ENCODE data around the gene DLG2. TPM values are rescaled to one million over a fixed set of nuclear protein-coding genes. Genes with fewer than 3 reads are reported as not detected.

DLG2 gene
- total RNA-seq, 1 experiment from 2014 or later: 2.7 TPM

DNA sequence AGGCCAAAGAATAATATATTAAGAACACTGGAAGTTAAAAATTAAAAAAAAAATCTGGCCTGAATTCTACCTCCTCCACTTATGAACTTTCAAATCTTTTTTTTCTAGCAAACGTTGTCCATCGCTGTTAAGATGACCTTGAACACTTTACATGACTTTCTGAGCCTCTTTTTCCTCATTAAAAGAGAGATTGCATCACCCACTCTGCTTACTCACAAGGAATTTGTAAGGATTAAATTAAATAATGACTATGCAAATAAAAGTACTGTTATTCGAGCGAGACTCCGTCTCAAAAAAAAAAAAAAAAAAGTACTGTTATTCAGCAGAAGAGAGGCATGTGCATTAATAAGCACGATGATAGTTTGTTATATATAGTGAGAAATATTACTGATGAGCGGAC is 2055.8 kb downstream of the DLG2 start:
- no peaks in the 10 kb centered on the region for H3K9me3 ChIP-seq (ENCODE audit: low read length)
- no peak overlapping the region for H3K4me2 ChIP-seq (ENCODE audit: low read depth, low read length, poor library complexity, severe bottlenecking)
- H3K4me1 ChIP-seq (ENCODE audit: low read length): no peaks in the 10 kb centered on the region
- H3K27ac ChIP-seq (ENCODE audit: low read length): no peak overlapping the region
- H3K9me2 ChIP-seq (replicated peaks; ENCODE audit: insufficient read depth, low read length): no peaks in the 10 kb centered on the region
- no peaks in the 10 kb centered on the region for H4K20me1 ChIP-seq (ENCODE audit: insufficient read depth, low read depth, low read length)
- H2AFZ ChIP-seq (ENCODE audit: low read length): no peak overlapping the region
- no peak overlapping the region for H3K9ac ChIP-seq (ENCODE audit: low read length)
- no peaks in the 10 kb centered on the region for H3K79me2 ChIP-seq (ENCODE audit: low read length)
- H3K27me3 ChIP-seq (ENCODE audit: low read length): no peaks in the 10 kb centered on the region
- no peaks in the 10 kb centered on the region for H3K36me3 ChIP-seq (ENCODE audit: insufficient read depth, low read length)
- no peak overlapping the region for H3K4me3 ChIP-seq (ENCODE audit: low read length)
- DNase-seq: no peak

DNA sequence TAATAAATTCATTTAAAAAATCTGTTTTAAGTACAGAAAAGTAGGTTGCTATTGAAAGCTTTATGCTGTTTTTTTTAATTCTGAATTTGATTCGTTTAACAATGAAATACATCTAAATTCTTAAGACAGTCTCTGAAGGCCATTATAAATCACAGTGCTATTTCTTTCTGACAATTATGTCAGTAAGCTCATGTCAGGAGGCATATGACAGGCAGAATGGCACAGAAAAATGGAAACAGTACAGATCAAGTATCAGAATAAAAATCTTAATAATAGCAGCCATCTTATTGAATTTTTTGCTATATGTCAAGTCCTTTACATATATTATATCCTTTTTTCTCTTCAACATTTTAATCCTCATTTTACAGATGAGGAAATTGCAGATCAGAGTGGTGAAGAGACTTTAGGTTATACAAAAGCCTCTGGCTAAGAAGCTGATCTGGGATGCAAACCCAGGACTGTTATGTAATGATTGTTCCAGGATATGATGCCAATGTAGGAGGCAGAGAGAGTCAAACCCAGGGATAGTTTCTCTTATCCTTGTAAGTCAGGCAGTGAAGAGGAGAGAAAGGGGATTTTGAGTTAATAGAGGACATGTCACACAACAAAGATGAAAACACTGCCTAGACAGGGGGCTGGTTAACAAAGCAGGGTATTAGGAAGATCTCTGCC is 2057.9 kb downstream of the DLG2 start:
- Histone ChIP-seq H3K4me3 (ENCODE audit: low read length) (no peak overlapping the region), H3K4me2 (ENCODE audit: low read depth, low read length, poor library complexity, severe bottlenecking) (no peak overlapping the region), H3K79me2 (ENCODE audit: low read length) (no peaks in the 10 kb centered on the region), H3K27me3 (ENCODE audit: low read length) (no peaks in the 10 kb centered on the region), H4K20me1 (ENCODE audit: insufficient read depth, low read depth, low read length) (no peaks in the 10 kb centered on the region), H3K9me3 (ENCODE audit: low read length) (no peaks in the 10 kb centered on the region), H2AFZ (ENCODE audit: low read length) (no peak overlapping the region), H3K27ac (ENCODE audit: low read length) (no peak overlapping the region), H3K9ac (ENCODE audit: low read length) (no peak overlapping the region), H3K9me2 (replicated peaks; ENCODE audit: insufficient read depth, low read length) (no peaks in the 10 kb centered on the region), H3K36me3 (ENCODE audit: insufficient read depth, low read length) (no peaks in the 10 kb centered on the region), H3K4me1 (ENCODE audit: low read length) (no peaks in the 10 kb centered on the region)
- no peak for DNase-seq

DNA sequence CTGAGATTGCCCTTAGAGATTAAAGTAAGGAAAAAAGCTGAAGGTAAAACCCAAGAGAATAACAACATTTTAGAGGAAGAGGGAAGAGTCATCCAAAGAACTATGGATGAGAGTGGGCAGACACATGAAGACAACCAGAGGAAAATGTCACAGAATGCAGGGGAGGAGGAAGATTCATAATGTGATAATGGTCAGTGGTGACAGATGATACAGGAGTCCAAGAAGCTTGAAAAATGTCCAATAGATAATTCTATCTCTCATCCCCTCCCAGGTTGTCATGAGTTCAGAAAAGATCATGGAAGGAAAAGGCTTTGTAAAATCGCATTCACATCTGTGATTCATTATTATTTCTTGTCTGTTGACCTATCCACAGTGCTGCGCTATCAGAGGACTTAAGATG is 2058.6 kb downstream of the DLG2 start:
- no peaks in the 10 kb centered on the region for H3K9me3 ChIP-seq (ENCODE audit: low read length)
- H3K27me3 ChIP-seq (ENCODE audit: low read length): no peaks in the 10 kb centered on the region
- no peak overlapping the region for H3K4me3 ChIP-seq (ENCODE audit: low read length)
- no peaks in the 10 kb centered on the region for H3K36me3 ChIP-seq (ENCODE audit: insufficient read depth, low read length)
- H4K20me1 ChIP-seq (ENCODE audit: insufficient read depth, low read depth, low read length): no peaks in the 10 kb centered on the region
- no peak overlapping the region for H2AFZ ChIP-seq (ENCODE audit: low read length)
- H3K79me2 ChIP-seq (ENCODE audit: low read length): no peaks in the 10 kb centered on the region
- no peaks in the 10 kb centered on the region for H3K4me1 ChIP-seq (ENCODE audit: low read length)
- H3K27ac ChIP-seq (ENCODE audit: low read length): no peak overlapping the region
- no peaks in the 10 kb centered on the region for H3K9me2 ChIP-seq (replicated peaks; ENCODE audit: insufficient read depth, low read length)
- DNase-seq: no peak
- H3K9ac ChIP-seq (ENCODE audit: low read length): no peak overlapping the region
- H3K4me2 ChIP-seq (ENCODE audit: low read depth, low read length, poor library complexity, severe bottlenecking): no peak overlapping the region

DNA sequence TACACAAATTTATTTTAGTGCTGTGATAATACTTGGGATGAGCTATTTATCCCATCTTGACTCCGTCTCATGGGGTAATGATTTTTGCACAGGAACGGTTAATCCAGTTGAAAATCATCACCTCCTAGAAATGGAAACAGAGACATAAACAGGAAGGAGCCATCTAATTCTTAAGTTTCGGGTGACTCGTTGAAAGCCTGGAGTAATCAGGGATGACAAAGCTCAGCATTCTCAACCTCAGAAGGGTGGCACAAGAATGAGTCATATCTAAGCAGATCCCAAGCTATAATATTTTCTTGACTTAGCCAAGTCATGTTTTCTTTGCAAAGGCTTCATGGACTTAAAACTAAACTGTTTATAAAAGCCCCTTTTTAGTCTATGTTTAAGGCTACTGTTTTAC is 2060.2 kb downstream of the DLG2 start:
- Histone ChIP-seq H3K36me3 (ENCODE audit: insufficient read depth, low read length) (no peaks in the 10 kb centered on the region), H3K9me2 (replicated peaks; ENCODE audit: insufficient read depth, low read length) (no peaks in the 10 kb centered on the region), H3K27me3 (ENCODE audit: low read length) (no peaks in the 10 kb centered on the region), H3K4me3 (ENCODE audit: low read length) (no peak overlapping the region), H3K9me3 (ENCODE audit: low read length) (no peaks in the 10 kb centered on the region), H2AFZ (ENCODE audit: low read length) (no peak overlapping the region), H3K4me2 (ENCODE audit: low read depth, low read length, poor library complexity, severe bottlenecking) (no peak overlapping the region), H3K79me2 (ENCODE audit: low read length) (no peaks in the 10 kb centered on the region), H4K20me1 (ENCODE audit: insufficient read depth, low read depth, low read length) (no peaks in the 10 kb centered on the region), H3K9ac (ENCODE audit: low read length) (no peak overlapping the region), H3K4me1 (ENCODE audit: low read length) (no peaks in the 10 kb centered on the region), H3K27ac (ENCODE audit: low read length) (no peak overlapping the region)
- DNase-seq: no peak

DNA sequence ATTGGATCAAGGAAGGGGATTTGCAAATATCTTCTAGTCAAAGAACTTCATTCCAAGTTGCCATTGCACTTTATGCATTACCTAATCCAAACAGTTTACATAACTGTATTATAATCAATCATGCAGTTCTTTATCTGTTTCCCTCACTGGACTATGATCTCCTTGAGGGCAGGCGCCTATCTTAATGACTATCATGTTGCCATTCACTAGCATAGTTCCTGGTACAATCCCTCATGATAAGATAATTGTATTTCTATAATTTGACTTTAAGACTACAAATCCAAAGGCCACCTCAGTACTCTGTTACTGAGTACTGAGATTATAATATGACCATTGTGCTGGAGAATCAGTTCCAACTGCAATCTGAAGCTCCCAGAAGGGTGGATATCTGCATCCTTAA is 2062.3 kb downstream of the DLG2 start:
- H3K79me2 ChIP-seq (ENCODE audit: low read length): no peaks in the 10 kb centered on the region
- H3K36me3 ChIP-seq (ENCODE audit: insufficient read depth, low read length): no peaks in the 10 kb centered on the region
- no peak overlapping the region for H3K4me3 ChIP-seq (ENCODE audit: low read length)
- no peak overlapping the region for H3K27ac ChIP-seq (ENCODE audit: low read length)
- H3K27me3 ChIP-seq (ENCODE audit: low read length): no peaks in the 10 kb centered on the region
- DNase-seq: no peak
- H3K4me1 ChIP-seq (ENCODE audit: low read length): no peaks in the 10 kb centered on the region
- no peak overlapping the region for H3K4me2 ChIP-seq (ENCODE audit: low read depth, low read length, poor library complexity, severe bottlenecking)
- H3K9me2 ChIP-seq (replicated peaks; ENCODE audit: insufficient read depth, low read length): no peaks in the 10 kb centered on the region
- no peak overlapping the region for H3K9ac ChIP-seq (ENCODE audit: low read length)
- H4K20me1 ChIP-seq (ENCODE audit: insufficient read depth, low read depth, low read length): no peaks in the 10 kb centered on the region
- H2AFZ ChIP-seq (ENCODE audit: low read length): no peak overlapping the region
- H3K9me3 ChIP-seq (ENCODE audit: low read length): no peaks in the 10 kb centered on the region

DNA sequence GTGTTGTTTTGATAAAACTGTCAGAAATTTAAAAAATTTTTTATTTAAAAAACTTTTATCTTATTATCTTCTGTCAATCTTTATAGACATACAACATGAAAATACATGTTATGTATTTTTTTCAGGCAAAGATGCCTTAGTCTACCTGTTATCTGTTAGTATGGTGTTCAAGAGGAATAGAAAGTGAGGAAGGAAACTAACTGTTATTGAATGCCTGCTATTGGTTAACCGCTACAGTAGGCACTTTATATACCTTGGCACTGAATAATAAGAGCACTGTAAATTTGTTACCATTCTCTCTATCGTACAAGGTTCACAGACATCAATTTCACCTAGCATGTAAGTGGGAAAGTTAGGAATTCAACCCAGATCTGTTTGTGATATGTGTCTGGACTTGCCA is 2068.9 kb downstream of the DLG2 start:
- H3K4me3 ChIP-seq (ENCODE audit: low read length): no peak overlapping the region
- H2AFZ ChIP-seq (ENCODE audit: low read length): no peak overlapping the region
- no peaks in the 10 kb centered on the region for H3K79me2 ChIP-seq (ENCODE audit: low read length)
- no peak overlapping the region for H3K4me2 ChIP-seq (ENCODE audit: low read depth, low read length, poor library complexity, severe bottlenecking)
- no peak for DNase-seq
- H3K9ac ChIP-seq (ENCODE audit: low read length): no peak overlapping the region
- 0 out of 2 replicates have a peak, but pooled peaks cover 6% of the 10 kb centered on the region for H3K27me3 ChIP-seq (ENCODE audit: low read length)
- no peaks in the 10 kb centered on the region for H3K4me1 ChIP-seq (ENCODE audit: low read length)
- no peaks in the 10 kb centered on the region for H3K9me2 ChIP-seq (replicated peaks; ENCODE audit: insufficient read depth, low read length)
- no peaks in the 10 kb centered on the region for H4K20me1 ChIP-seq (ENCODE audit: insufficient read depth, low read depth, low read length)
- H3K36me3 ChIP-seq (ENCODE audit: insufficient read depth, low read length): no peaks in the 10 kb centered on the region
- H3K27ac ChIP-seq (ENCODE audit: low read length): no peak overlapping the region
- no peaks in the 10 kb centered on the region for H3K9me3 ChIP-seq (ENCODE audit: low read length)

DNA sequence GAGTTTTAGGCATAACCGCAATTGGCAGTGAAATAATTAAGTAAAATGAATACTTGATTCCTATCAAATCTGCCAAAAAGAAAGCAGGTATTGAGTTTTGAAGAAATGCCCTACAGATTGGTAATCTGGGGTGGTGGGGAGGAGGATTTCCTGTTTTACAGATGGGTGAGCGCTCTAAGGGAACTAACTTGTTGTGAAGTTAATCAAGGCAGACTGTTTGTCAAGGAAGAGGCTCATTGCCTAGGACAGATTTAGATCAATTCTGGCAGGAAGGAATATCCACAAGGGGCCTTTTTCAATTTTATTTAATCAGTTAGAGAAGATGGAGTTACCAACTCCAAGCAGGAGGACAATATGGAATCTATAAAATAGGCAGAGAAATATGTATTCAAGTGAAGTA is 2069.5 kb downstream of the DLG2 start:
- H3K9me2 ChIP-seq (replicated peaks; ENCODE audit: insufficient read depth, low read length): no peaks in the 10 kb centered on the region
- H4K20me1 ChIP-seq (ENCODE audit: insufficient read depth, low read depth, low read length): no peaks in the 10 kb centered on the region
- H3K9ac ChIP-seq (ENCODE audit: low read length): no peak overlapping the region
- no peak overlapping the region for H2AFZ ChIP-seq (ENCODE audit: low read length)
- no peak overlapping the region for H3K27ac ChIP-seq (ENCODE audit: low read length)
- no peak overlapping the region for H3K4me2 ChIP-seq (ENCODE audit: low read depth, low read length, poor library complexity, severe bottlenecking)
- H3K36me3 ChIP-seq (ENCODE audit: insufficient read depth, low read length): no peaks in the 10 kb centered on the region
- no peaks in the 10 kb centered on the region for H3K79me2 ChIP-seq (ENCODE audit: low read length)
- no peaks in the 10 kb centered on the region for H3K9me3 ChIP-seq (ENCODE audit: low read length)
- H3K27me3 ChIP-seq (ENCODE audit: low read length): 0 out of 2 replicates have a peak, but pooled peaks cover 6% of the 10 kb centered on the region
- H3K4me1 ChIP-seq (ENCODE audit: low read length): no peaks in the 10 kb centered on the region
- no peak for DNase-seq
- H3K4me3 ChIP-seq (ENCODE audit: low read length): no peak overlapping the region

DNA sequence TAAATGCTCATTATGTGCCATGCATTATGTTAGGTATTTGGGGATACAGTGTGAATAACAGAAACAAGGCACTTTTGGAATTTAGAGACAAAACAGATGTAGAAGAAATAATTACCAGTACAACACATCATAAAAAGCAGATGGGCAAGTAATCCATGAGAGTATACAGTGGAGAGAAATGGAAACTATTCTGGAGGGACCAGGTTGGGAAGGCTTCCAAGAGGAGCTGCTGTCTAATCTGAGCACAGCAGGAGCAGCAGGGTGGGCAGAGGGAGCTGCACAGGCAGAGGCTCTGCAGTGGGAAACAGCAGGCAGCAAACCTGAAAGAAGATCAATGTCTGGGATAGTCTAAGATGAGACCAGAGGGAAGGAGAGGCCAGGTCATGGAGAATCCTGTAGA is 2072.3 kb downstream of the DLG2 start:
- no peak overlapping the region for H2AFZ ChIP-seq (ENCODE audit: low read length)
- no peaks in the 10 kb centered on the region for H4K20me1 ChIP-seq (ENCODE audit: insufficient read depth, low read depth, low read length)
- H3K4me2 ChIP-seq (ENCODE audit: low read depth, low read length, poor library complexity, severe bottlenecking): no peak overlapping the region
- 0 out of 2 replicates have a peak, but pooled peaks cover 6% of the 10 kb centered on the region for H3K27me3 ChIP-seq (ENCODE audit: low read length)
- no peaks in the 10 kb centered on the region for H3K36me3 ChIP-seq (ENCODE audit: insufficient read depth, low read length)
- H3K27ac ChIP-seq (ENCODE audit: low read length): no peak overlapping the region
- H3K9me2 ChIP-seq (replicated peaks; ENCODE audit: insufficient read depth, low read length): no peaks in the 10 kb centered on the region
- DNase-seq: no peak
- no peak overlapping the region for H3K9ac ChIP-seq (ENCODE audit: low read length)
- no peaks in the 10 kb centered on the region for H3K4me1 ChIP-seq (ENCODE audit: low read length)
- no peaks in the 10 kb centered on the region for H3K9me3 ChIP-seq (ENCODE audit: low read length)
- H3K4me3 ChIP-seq (ENCODE audit: low read length): no peak overlapping the region
- no peaks in the 10 kb centered on the region for H3K79me2 ChIP-seq (ENCODE audit: low read length)

Measured in Karpas-422 (cell line).